Central memory CD8-positive, alpha-beta T cell (primary cell): Measurements from ENCODE around the gene TNNI2.
A peak's percentile ranks its signal among the peaks of the same experiment; 100 is the strongest.
"Not testable (repeated sequence)": the region's sequence is repeated elsewhere in the genome, so short reads cannot be mapped to it uniquely, and the experiment has no call there.

Experiments used
- ATAC-seq: fragments of 150-1000 bp; cut with Tn5 transposase; replicated peaks from 2 replicates; pipeline ENCODE4 v1.10.0; 2022; ENCODE audit warnings: mild to moderate bottlenecking, moderate FRiP score, moderate number of reproducible peaks; ENCODE audit not compliant: poor library complexity, severe bottlenecking; ENCODE audit errors: extremely low read depth
- DNase-seq, 2 donors: peaks; one replicate each; pipeline ENCODE4 v3.0.0; 2021; ENCODE audit warnings: low spot score in 2 of 2
- H3K27ac Mint-ChIP-seq: one replicate; pipeline ENCODE4 v1.8.0; 2022; ENCODE audit warnings: low read depth, mild to moderate bottlenecking, moderate library complexity, mixed read lengths
- H3K27me3 Mint-ChIP-seq: one replicate; pipeline ENCODE4 v1.8.0; 2022; ENCODE audit warnings: mixed read lengths
- H3K36me3 Mint-ChIP-seq: one replicate; pipeline ENCODE4 v1.8.0; 2022; ENCODE audit warnings: mild to moderate bottlenecking, moderate library complexity, mixed read lengths; ENCODE audit not compliant: insufficient read depth
- H3K4me1 Mint-ChIP-seq: one replicate; pipeline ENCODE4 v1.8.0; 2022; ENCODE audit warnings: mixed read lengths
- H3K4me3 Mint-ChIP-seq: one replicate; pipeline ENCODE4 v1.8.0; 2022; ENCODE audit warnings: mild to moderate bottlenecking, moderate library complexity, mixed read lengths
- H3K9me3 Mint-ChIP-seq: one replicate; pipeline ENCODE4 v1.8.0; 2022; ENCODE audit warnings: mixed read lengths

Gene TNNI2

GRCh38 chr11:1873813-1874150 lies 35.0 kb downstream of the TNNI2 start:
- not testable (repeated sequence) for H3K27me3 Mint-ChIP-seq, H3K9me3 Mint-ChIP-seq, ATAC-seq, H3K4me3 Mint-ChIP-seq, DNase-seq
- Mint-ChIP-seq H3K27ac (peak overlapping the region; percentile 53), H3K4me1 (peaks cover 67% of the 10 kb centered on the region), H3K36me3 (peaks cover 27% of the 10 kb centered on the region)

GRCh38 chr11:1874441-1875092 lies 35.8 kb downstream of the TNNI2 start:
- peaks cover 59% of the 10 kb centered on the region for H3K4me1 Mint-ChIP-seq
- H3K27me3 Mint-ChIP-seq, ATAC-seq, H3K9me3 Mint-ChIP-seq, H3K27ac Mint-ChIP-seq, DNase-seq, H3K4me3 Mint-ChIP-seq: not testable (repeated sequence)
- H3K36me3 Mint-ChIP-seq, result peaks cover 21% of the 10 kb centered on the region

GRCh38 chr11:1875093-1875850 lies 36.5 kb downstream of the TNNI2 start:
- no peak for ATAC-seq
- no peak for DNase-seq
- Mint-ChIP-seq H3K27ac (peak overlapping the region; percentile 81), H3K4me1 (peaks cover 57% of the 10 kb centered on the region), H3K27me3 (no peaks in the 10 kb centered on the region), H3K9me3 (no peaks in the 10 kb centered on the region), H3K36me3 (peaks cover 17% of the 10 kb centered on the region), H3K4me3 (peak overlapping the region; percentile 50)

DNA sequence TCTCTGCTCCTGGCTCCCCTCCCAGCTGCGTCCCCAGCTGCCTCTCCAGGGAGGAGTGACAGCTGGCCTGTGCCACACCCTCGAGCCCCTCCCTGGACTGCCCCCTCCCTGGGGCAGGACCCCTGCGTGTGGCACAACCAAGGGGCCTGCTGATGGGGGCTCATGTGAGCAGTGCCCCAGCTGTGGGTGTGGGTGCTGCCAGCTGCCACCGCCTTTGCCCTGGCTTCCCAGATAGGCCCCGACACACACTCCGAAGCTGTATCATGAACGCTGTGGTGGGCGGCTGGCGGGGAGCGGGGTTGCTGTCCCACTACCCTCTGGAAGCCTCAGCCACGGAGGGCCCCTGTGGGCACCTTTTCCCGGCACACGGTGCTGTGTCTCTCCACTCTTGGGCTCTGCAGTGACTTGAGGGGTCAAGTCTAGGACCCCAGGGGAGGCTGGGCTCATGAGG lies 37.1 kb downstream of the TNNI2 start:
- not testable (repeated sequence) for H3K27me3 Mint-ChIP-seq, DNase-seq, H3K4me3 Mint-ChIP-seq, H3K9me3 Mint-ChIP-seq, ATAC-seq
- H3K36me3 Mint-ChIP-seq, result peaks cover 13% of the 10 kb centered on the region
- H3K4me1 Mint-ChIP-seq, result peaks cover 51% of the 10 kb centered on the region
- H3K27ac Mint-ChIP-seq, result peak overlapping the region; percentile 81

DNA sequence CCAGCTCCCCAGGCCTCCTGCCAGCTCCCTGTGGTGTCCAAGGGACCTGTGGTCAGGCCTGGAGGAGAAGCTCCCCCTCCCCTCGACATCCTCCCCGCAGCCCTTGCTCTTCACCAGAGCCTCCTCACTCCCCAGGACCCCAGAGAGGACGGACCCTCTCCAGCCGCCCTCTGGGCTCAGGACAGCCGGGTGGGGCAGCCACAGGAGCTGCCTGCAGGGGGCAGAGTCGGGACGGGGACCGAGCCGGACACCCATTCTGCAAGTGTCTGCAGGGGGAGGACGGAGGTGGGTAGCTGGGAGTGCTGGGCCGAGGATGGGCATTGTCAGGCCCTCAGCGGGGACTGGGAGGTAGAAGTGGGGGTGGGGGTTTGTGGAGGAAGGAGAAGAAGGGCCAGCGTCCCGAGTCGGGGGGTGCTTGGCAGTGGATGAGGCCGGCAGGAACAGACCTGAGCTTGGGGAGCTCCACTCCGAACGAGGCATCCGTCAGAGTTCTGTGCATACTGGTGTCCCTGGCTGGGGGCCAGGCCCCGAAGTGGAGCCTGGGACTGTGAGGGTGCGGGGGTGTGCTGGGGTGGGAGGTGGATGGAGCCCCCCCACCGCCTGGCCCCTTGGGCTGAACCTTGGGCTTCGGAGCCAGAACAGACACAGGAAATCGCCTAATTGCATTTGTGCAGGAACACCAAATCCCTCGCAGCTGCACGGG lies 37.7 kb downstream of the TNNI2 start:
- no peak overlapping the region for H3K4me3 Mint-ChIP-seq
- peaks cover 10% of the 10 kb centered on the region for H3K36me3 Mint-ChIP-seq
- ATAC-seq (no peak), DNase-seq (no peak)
- H3K9me3 Mint-ChIP-seq, result no peaks in the 10 kb centered on the region
- H3K4me1 Mint-ChIP-seq, result peaks cover 45% of the 10 kb centered on the region
- H3K27me3 Mint-ChIP-seq, result no peaks in the 10 kb centered on the region
- no peak overlapping the region for H3K27ac Mint-ChIP-seq

DNA sequence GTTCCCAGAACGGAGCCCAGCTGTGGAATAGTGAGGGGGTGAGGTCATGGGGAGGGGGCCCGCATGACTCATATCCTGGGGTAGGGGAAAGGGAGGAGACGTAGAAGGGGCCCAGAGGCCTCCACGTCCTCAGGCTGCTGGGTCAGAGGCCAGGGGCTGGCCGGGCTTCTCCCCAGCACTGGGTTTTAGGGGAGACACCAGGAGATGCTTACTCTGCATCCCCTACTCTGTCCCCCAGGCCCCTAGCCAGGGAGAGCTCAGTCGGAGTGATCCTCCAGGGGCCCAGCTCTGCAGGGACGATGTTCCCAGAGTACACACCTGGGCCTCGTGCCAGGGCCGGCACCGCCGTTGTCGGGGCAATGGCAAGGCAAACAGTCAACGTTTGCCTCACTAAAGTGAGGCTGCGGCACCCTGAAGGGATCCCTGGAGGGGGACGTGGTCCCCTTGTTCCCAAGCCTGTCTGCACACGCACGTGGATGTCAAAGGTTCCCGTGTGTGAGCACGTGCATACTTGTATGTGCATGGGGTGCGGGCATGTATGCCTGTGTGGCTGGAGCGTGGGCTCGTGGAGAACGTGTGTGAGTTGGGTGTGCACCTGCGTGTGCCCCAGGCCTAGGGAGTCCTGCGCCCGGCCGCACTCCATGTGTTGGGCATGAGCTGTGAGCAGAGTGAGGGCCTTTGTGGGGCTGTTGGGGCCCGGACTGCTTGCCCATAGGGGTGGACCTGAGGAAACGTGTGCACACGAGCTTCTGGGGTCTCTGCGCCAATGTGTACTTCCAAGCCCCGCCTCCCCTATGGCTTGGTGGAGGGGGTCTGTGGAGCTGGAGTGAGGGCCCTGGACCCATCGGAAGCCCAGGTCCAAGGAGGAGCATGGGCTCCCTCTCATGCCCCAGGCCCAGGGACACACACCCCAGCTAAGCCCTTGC lies 38.7 kb downstream of the TNNI2 start:
- Mint-ChIP-seq H3K4me1 (peaks cover 35% of the 10 kb centered on the region), H3K4me3 (no peak overlapping the region), H3K36me3 (peaks cover 10% of the 10 kb centered on the region), H3K27me3 (no peaks in the 10 kb centered on the region), H3K27ac (no peak overlapping the region), H3K9me3 (no peaks in the 10 kb centered on the region)
- ATAC-seq (no peak), DNase-seq (no peak)

DNA sequence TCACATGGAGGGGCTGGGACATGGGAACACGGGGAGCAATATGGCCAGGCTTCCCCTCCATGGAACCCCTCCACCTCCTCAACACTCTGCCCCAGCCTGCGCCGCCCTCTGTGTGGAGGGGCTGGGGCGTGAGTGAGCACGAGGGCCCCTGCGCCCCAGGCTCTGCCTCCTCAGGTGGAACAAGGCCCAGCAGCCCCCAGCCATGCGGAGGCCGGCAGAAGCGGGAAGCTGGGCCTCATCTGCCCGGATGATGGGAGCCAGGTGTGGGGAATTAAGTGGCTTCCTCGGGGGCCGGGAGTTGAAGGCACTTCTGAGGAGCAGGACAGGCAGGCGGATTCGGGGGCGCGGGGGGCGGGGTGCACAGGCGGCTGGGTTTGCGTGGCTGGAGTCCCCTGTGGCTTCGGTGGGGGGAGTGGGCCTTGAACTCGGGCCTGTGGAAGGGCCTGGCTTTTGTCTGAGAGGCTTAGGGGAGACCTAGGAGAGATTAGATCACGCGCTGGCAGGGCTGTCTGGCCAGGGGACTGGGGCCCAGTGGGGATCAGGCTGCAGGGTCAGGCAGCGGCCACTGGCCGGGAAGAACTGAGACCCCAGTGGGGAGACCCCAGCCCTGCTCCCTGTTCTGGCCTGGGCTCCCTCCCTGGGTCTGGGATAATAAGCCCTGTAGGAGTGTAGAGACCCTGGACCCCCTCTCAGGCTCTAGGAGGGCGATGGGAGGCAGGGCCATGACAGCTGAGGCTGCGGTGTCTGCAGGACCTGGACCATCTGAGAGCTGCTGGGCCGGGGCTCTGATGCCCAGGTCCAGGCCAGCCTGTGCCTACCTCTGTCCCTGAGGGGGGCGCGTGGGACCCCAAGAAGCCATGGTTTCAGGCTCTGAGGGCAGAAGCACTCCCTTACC lies 39.6 kb downstream of the TNNI2 start:
- Mint-ChIP-seq H3K27me3 (no peaks in the 10 kb centered on the region), H3K9me3 (no peaks in the 10 kb centered on the region), H3K4me3 (no peak overlapping the region), H3K36me3 (peaks cover 7% of the 10 kb centered on the region), H3K4me1 (peaks cover 26% of the 10 kb centered on the region), H3K27ac (no peak overlapping the region)
- DNase-seq (no peak), ATAC-seq (no peak)

GRCh38 chr11:1879342-1879940 lies 40.7 kb downstream of the TNNI2 start:
- Mint-ChIP-seq H3K27ac (no peak overlapping the region), H3K27me3 (no peaks in the 10 kb centered on the region), H3K4me1 (peaks cover 22% of the 10 kb centered on the region), H3K4me3 (no peak overlapping the region), H3K36me3 (peaks cover 5% of the 10 kb centered on the region), H3K9me3 (no peaks in the 10 kb centered on the region)
- DNase-seq (no peak), ATAC-seq (no peak)

GRCh38 chr11:1879941-1880720 lies 41.4 kb downstream of the TNNI2 start:
- Mint-ChIP-seq H3K27ac (no peak overlapping the region), H3K4me3 (no peak overlapping the region), H3K36me3 (peaks cover 5% of the 10 kb centered on the region)

DNA sequence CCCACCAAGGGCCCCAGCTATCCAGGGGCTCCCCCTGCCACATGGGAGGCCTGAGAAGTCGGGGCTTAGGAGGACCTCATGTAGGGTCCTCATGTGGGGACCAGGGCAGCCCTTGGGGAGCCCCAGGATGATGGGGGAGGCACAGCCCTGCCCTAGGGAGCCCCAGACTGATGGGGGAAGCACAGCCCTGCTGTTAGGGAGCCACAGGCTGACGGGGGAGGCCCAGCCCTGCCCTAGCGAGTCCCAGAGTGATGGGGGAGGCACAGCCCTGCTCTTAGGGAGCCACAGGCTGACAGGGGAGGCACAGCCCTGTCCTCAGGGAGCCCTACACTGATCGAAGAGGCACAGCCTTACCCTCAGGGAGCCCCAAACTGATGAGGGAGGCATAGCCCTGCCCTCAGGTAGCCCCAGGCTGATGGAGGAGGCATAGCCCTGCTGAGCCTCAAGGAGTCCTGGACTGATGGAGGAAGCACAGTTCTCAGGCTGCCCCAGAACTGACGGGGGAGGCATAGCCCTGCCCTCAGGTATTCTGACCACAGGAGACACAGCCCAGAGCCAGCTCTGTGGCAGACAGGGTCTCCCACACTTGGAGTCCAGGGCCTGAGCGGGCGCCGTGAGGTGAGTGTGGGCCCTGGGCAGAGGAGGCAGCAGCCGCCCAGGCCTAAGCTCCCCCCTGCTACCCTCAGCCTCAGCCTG lies 42.1 kb downstream of the TNNI2 start:
- Mint-ChIP-seq H3K36me3 (peaks cover 2% of the 10 kb centered on the region), H3K9me3 (no peaks in the 10 kb centered on the region), H3K4me3 (no peak overlapping the region), H3K27ac (no peak overlapping the region), H3K27me3 (no peaks in the 10 kb centered on the region), H3K4me1 (peaks cover 16% of the 10 kb centered on the region)
- no peak for ATAC-seq
- no peak for DNase-seq

More at GRCh38 chr11:1879941-1880720, 41.4 kb downstream of the TNNI2 start:
- DNase-seq (no peak), ATAC-seq (no peak)
- H3K27me3 Mint-ChIP-seq, result no peaks in the 10 kb centered on the region
- H3K9me3 Mint-ChIP-seq, result no peaks in the 10 kb centered on the region
- peaks cover 21% of the 10 kb centered on the region for H3K4me1 Mint-ChIP-seq
